ENCODE data around the gene HDAC10.
"Not testable (repeated sequence)": the region's sequence is repeated elsewhere in the genome, so short reads cannot be mapped to it uniquely, and the experiment has no call there.

DNA sequence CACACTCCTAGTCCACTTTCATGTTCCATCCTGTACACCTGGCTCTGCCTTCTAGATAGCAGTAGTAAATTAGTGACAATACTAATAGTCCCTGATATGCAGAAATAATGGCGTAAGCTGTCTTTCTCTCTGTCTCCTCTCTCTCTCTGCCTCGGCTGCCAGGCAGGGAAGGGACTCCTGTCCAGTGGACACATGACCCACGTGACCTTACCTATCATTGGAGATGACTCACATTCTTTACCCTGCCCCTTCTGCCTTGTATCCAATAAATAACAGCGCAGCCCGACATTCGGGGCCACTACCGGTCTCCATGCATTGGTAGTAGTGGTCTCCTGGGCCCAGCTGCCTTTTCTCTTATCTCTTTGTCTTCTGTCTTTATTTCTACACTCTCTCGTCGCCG lies 22.7 kb upstream of the HDAC10 start:
- TF ChIP-seq, protein P1, sequence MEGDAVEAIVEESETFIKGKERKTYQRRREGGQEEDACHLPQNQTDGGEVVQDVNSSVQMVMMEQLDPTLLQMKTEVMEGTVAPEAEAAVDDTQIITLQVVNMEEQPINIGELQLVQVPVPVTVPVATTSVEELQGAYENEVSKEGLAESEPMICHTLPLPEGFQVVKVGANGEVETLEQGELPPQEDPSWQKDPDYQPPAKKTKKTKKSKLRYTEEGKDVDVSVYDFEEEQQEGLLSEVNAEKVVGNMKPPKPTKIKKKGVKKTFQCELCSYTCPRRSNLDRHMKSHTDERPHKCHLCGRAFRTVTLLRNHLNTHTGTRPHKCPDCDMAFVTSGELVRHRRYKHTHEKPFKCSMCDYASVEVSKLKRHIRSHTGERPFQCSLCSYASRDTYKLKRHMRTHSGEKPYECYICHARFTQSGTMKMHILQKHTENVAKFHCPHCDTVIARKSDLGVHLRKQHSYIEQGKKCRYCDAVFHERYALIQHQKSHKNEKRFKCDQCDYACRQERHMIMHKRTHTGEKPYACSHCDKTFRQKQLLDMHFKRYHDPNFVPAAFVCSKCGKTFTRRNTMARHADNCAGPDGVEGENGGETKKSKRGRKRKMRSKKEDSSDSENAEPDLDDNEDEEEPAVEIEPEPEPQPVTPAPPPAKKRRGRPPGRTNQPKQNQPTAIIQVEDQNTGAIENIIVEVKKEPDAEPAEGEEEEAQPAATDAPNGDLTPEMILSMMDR (IDR thresholded peaks at IDR 0.05; ENCODE audit: poor library complexity) = not testable (repeated sequence)
- TF ChIP-seq EZH2phosphoT487 (IDR thresholded peaks at IDR 0.05; ENCODE audit: low read depth, severe bottlenecking, unreplicated experiment); EZH2 (IDR thresholded peaks at IDR 0.05; ENCODE audit: borderline replicate concordance): not testable (repeated sequence)
